Measurements from ENCODE around the gene MYOM3.
"Not testable (repeated sequence)": the region's sequence is repeated elsewhere in the genome, so short reads cannot be mapped to it uniquely, and the experiment has no call there.

The MYOM3 gene

GRCh38 chr1:24030976-24031516 lies 80.9 kb downstream of the MYOM3 start:
- DNase-seq (ENCODE audit: low read depth) = not testable (repeated sequence)

GRCh38 chr1:24027838-24028468 lies 84.0 kb downstream of the MYOM3 start:
- DNase-seq (ENCODE audit: low read depth) = no peak

GRCh38 chr1:24022581-24023361 lies 89.2 kb downstream of the MYOM3 start:
- DNase-seq (ENCODE audit: low read depth) = no peak

GRCh38 chr1:24021403-24022266 lies 90.3 kb downstream of the MYOM3 start:
- DNase-seq (ENCODE audit: low read depth) = no peak

GRCh38 chr1:24020470-24020869 lies 91.5 kb downstream of the MYOM3 start:
- DNase-seq (ENCODE audit: low read depth) = no peak

- DNase-seq (ENCODE audit: low read depth) = no peak
Observed at GRCh38 chr1:24020025-24020424, 91.9 kb downstream of the MYOM3 start.

- no peak for DNase-seq (ENCODE audit: low read depth)
Observed at GRCh38 chr1:24018611-24019580, 93.0 kb downstream of the MYOM3 start.

GRCh38 chr1:24015221-24016210 lies 96.4 kb downstream of the MYOM3 start:
- no peak for DNase-seq (ENCODE audit: low read depth)

GRCh38 chr1:24012878-24013277 lies 99.1 kb downstream of the MYOM3 start:
- DNase-seq (ENCODE audit: low read depth) = not testable (repeated sequence)

- no peak for DNase-seq (ENCODE audit: low read depth)
Observed at GRCh38 chr1:24010650-24011049, 101.3 kb downstream of the MYOM3 start.

- DNase-seq (ENCODE audit: low read depth) = no peak
Observed at GRCh38 chr1:24009406-24009805, 102.5 kb downstream of the MYOM3 start.

GRCh38 chr1:24008574-24009184 lies 103.3 kb downstream of the MYOM3 start:
- not testable (repeated sequence) for DNase-seq (ENCODE audit: low read depth)

GRCh38 chr1:24007079-24007478 lies 104.9 kb downstream of the MYOM3 start:
- DNase-seq (ENCODE audit: low read depth) = no peak

Data from stimulated activated CD8-positive, alpha-beta memory T cell treated with anti-CD3 and anti-CD28 coated beads, Interleukin-15, amount 100 ng/mL, for 24 hours (primary cell).